ENCODE results near the gene MS4A6A. TPM values are rescaled to one million over a fixed set of nuclear protein-coding genes. Genes with fewer than 3 reads are reported as not detected.
"Not testable (repeated sequence)": the region's sequence is repeated elsewhere in the genome, so short reads cannot be mapped to it uniquely, and the experiment has no call there.

Gene MS4A6A
- total RNA-seq, 2 donors from 2014 or later = 10.5 to 43.1 TPM

DNA sequence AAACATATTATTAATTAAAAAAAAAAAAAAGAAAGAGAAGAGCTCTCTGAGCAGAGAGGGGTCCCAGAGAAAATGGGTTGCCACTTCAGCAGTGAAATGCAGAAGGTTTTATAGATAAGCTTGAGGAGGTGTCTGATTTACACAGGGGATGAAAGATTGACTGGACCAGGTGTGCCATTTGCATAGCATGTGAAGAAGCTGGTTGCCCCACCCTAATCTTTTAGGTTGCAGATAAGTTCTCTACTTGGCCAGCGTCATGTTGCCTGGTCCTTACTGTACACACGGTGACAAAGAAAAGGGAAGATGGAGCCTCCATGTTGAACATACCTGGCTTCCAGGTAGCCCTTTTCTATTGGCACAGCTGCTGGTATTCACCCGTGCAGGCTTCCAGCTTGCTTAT, 53.0 kb downstream of the MS4A6A start:
- no peak overlapping the region for H3K4me3 ChIP-seq
- no peak overlapping the region for H3K9ac ChIP-seq (ENCODE audit: low read depth in 2 of 2, low read length in 2 of 2)
- no peak for DNase-seq
- H3K36me3 ChIP-seq = no peaks in the 10 kb centered on the region
- TF ChIP-seq, protein P1, sequence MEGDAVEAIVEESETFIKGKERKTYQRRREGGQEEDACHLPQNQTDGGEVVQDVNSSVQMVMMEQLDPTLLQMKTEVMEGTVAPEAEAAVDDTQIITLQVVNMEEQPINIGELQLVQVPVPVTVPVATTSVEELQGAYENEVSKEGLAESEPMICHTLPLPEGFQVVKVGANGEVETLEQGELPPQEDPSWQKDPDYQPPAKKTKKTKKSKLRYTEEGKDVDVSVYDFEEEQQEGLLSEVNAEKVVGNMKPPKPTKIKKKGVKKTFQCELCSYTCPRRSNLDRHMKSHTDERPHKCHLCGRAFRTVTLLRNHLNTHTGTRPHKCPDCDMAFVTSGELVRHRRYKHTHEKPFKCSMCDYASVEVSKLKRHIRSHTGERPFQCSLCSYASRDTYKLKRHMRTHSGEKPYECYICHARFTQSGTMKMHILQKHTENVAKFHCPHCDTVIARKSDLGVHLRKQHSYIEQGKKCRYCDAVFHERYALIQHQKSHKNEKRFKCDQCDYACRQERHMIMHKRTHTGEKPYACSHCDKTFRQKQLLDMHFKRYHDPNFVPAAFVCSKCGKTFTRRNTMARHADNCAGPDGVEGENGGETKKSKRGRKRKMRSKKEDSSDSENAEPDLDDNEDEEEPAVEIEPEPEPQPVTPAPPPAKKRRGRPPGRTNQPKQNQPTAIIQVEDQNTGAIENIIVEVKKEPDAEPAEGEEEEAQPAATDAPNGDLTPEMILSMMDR (IDR thresholded peaks at IDR 0.05) = no peak
- H3K27me3 ChIP-seq = no peaks in the 10 kb centered on the region
- H3K9me3 ChIP-seq = no peaks in the 10 kb centered on the region
- no peaks in the 10 kb centered on the region for H3K4me1 ChIP-seq
- H3K27ac ChIP-seq = no peak overlapping the region
- intact Hi-C loops (cut with DNase I) = loop anchor here (5.0 kb wide), 1 partner anchor 308 kb away; no protein-coding TSS in a partner anchor

DNA sequence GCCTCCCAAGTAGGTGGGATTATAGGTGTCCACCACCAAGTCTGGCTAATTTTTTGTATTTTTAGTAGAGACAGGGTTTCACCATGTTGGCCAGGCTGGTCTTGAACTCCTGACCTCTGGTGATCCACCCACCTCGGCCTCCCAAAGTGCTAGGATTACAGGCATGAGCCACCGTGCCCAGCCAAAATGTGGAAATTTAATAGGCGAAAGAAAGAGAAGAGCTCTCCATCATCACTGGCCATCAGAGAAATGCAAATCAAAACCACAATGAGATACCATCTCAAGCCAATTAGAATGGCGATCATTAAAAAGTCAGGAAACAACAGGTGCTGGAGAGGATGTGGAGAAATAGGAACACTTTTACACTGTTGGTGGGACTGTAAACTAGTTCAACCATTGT, 54.0 kb downstream of the MS4A6A start:
- H3K9me3 ChIP-seq; H3K4me3 ChIP-seq; H3K27me3 ChIP-seq; intact Hi-C loops (cut with DNase I); H3K36me3 ChIP-seq; DNase-seq; H3K4me1 ChIP-seq; H3K9ac ChIP-seq (ENCODE audit: low read depth in 2 of 2, low read length in 2 of 2); H3K27ac ChIP-seq: not testable (repeated sequence)

DNA sequence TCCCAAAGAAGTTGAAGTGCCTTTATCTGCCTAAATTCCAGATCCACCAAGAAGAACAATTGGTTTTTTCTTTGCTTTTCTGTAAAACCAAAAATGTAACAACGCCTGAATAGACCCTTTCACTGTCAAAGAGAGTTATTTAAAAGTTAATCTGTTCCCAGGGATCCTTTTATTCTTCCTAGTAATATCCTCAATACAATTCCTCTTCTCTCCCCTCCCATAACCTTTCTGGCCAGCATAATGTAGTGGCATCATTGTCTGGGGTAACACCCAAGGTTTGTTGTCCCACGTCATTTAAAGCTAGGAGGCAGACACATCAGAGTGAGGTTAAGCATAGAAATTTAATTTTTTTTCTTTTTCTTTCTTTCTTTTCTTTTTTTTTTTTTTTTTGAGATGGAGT, 54.5 kb downstream of the MS4A6A start:
- TF ChIP-seq, protein P1 (IDR thresholded peaks at IDR 0.05) = no peak
- intact Hi-C loops (cut with DNase I) = no loop called here

DNA sequence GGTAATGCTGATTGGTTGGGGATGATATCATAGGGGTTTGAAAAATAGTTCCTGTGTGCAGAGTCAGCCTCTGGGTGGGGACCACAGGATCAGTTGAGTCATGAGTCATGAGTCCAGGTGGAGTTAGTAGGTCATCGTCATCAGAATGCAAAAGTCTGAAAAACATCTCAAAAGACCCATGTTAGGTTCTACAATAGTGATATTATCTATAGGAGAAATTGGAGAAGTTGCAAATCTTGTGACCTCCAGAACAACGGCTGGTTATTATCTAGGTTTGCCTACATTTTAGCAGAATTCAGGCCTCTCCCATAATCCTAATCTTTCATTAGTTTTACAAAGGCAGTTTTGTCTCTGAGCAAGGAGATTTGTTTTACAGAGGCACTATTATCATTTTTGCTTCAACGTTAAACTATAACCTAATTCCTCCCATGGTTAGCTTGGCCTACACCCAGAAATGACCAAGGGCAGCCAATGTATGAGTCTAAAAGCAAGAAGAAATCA, 55.5 kb downstream of the MS4A6A start:
- Histone ChIP-seq H3K36me3 (no peaks in the 10 kb centered on the region), H3K27me3 (no peaks in the 10 kb centered on the region), H3K4me1 (no peaks in the 10 kb centered on the region), H3K9me3 (no peaks in the 10 kb centered on the region), H3K9ac (ENCODE audit: low read depth in 2 of 2, low read length in 2 of 2) (no peak overlapping the region), H3K4me3 (no peak overlapping the region), H3K27ac (no peak overlapping the region)
- TF ChIP-seq, protein P1 (IDR thresholded peaks at IDR 0.05) = no peak
- DNase-seq = no peak
- intact Hi-C loops (cut with DNase I) = no loop called here

More for the DNA sequence above, 54.5 kb downstream of the MS4A6A start:
- Histone ChIP-seq H3K4me1 (no peaks in the 10 kb centered on the region), H3K4me3 (no peak overlapping the region), H3K9me3 (no peaks in the 10 kb centered on the region), H3K9ac (ENCODE audit: low read depth in 2 of 2, low read length in 2 of 2) (no peak overlapping the region), H3K36me3 (no peaks in the 10 kb centered on the region), H3K27ac (no peak overlapping the region), H3K27me3 (no peaks in the 10 kb centered on the region)
- no peak for DNase-seq

DNA sequence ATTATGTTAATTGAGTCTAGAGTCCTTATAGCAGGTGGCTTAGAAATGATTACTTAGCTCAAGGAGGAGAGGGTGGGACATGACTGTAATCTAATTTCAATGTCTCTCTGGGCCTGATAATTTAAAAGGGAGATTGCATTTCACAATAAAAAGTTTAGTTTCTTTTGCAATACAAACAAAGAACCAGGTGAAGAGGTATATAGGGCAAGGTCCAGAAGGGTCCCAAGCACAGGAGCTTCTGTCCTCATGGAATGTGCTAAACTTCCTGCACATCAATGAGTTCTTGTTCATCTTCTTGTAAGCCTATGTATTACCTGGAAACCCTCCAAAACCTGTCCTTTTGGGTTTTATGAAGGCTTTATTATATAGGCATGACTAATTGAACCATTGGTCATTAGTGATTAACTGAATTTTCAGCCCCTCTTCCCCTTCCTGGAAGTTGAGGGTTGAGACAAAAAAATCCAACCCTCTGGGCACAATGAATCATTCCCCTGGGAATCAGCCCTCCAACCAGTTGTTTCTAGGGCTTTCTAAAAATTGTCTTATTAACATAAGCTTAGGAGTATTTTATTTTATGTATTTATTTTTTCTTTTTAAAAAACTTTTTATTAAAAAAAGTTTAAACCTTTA, 56.8 kb downstream of the MS4A6A start:
- no peaks in the 10 kb centered on the region for H3K9me3 ChIP-seq
- intact Hi-C loops (cut with DNase I) = no loop called here

More for the DNA sequence above, 56.8 kb downstream of the MS4A6A start:
- no peak for DNase-seq
- H3K27ac ChIP-seq = no peak overlapping the region
- no peaks in the 10 kb centered on the region for H3K4me1 ChIP-seq
- no peaks in the 10 kb centered on the region for H3K27me3 ChIP-seq
- H3K9ac ChIP-seq (ENCODE audit: low read depth in 2 of 2, low read length in 2 of 2) = no peak overlapping the region
- H3K36me3 ChIP-seq = no peaks in the 10 kb centered on the region
- H3K4me3 ChIP-seq = no peak overlapping the region
- TF ChIP-seq, protein P1 (IDR thresholded peaks at IDR 0.05) = no peak

All from colonic mucosa (tissue), 4 donors.